Mucosa of descending colon (tissue), 3 donors: ENCODE results near the gene ARL14EPL. TPM values are rescaled to one million over a fixed set of nuclear protein-coding genes. Genes with fewer than 3 reads are reported as not detected.

Experiments
- ATAC-seq: fragments of 200-7000 bp; cut with Tn5 transposase; one replicate; pipeline ENCODE4 v1.9.1; 2020; ENCODE audit warnings: mild to moderate bottlenecking, moderate library complexity
- DNase-seq, 3 donors: peaks; one replicate each; pipeline ENCODE4 v3.0.0-alpha.2; 2020
- H3K36me3 ChIP-seq: fragments of 200-600 bp; one replicate; pipeline ENCODE4 v1.8.0; 2021; ENCODE audit warnings: low read depth, mild to moderate bottlenecking
- H3K4me1 ChIP-seq: fragments of 200-600 bp; one replicate; pipeline ENCODE4 v1.8.0; 2021; ENCODE audit warnings: low read depth, mild to moderate bottlenecking
- H3K4me3 ChIP-seq: fragments of 200-600 bp; one replicate; pipeline ENCODE4 v1.8.0; 2021; ENCODE audit warnings: mild to moderate bottlenecking
- H3K9me3 ChIP-seq: fragments of 200-600 bp; one replicate; pipeline ENCODE4 v1.8.0; 2021; ENCODE audit warnings: mild to moderate bottlenecking
- CTCF ChIP-seq: fragments of 200-600 bp; IDR thresholded peaks from one replicate; pipeline ENCODE4 v1.8.0; 2022; ENCODE audit warnings: antibody characterized with exemption, mild to moderate bottlenecking
- intact Hi-C, 2 donors: fragments of 100-400 bp; cut with DNase I in 1 of 2; cut with micrococcal nuclease in 1 of 2; formaldehyde crosslinking; loops; one replicate each; pipeline versions ENCODE4 v1.11.0 to v1.11.1; 2022; cut with DNase I, micrococcal nuclease
- long read RNA-seq, 2 donors: library from polyadenylated mRNA; unstranded; transcript quantifications; one replicate each; pipeline ENCODE4 v2.0.0, GENCODE V29; 2019 to 2021
- total RNA-seq, 3 donors: library from RNA; stranded (reverse); fragmentation: NEBNext Ultra II Directional in 2 of 3; extraction: Animal tissue kit (Norgen Biotek cat#: 25700) in 2 of 3; gene quantifications; one replicate each; pipeline versions ENCODE4 v1.2.1 to v1.2.4, GENCODE V29; 2021 to 2023
- donor health status: DM: no; HTN: no; CAD: no; lungs with moderate emphysema.
- donor health status: DM: no; HTN: no; CAD: no.
- donor health status: DM: no; HTN: yes; CAD: no.

Gene ARL14EPL
- total RNA-seq: not detected
- long read RNA-seq, donor 1: 0 reads
- long read RNA-seq, donor 2, partial matches to known transcripts: 0 of 1 reads
- long read RNA-seq, donor 2, other reads (novel, unspliced or antisense): 1 of 1 reads

DNA sequence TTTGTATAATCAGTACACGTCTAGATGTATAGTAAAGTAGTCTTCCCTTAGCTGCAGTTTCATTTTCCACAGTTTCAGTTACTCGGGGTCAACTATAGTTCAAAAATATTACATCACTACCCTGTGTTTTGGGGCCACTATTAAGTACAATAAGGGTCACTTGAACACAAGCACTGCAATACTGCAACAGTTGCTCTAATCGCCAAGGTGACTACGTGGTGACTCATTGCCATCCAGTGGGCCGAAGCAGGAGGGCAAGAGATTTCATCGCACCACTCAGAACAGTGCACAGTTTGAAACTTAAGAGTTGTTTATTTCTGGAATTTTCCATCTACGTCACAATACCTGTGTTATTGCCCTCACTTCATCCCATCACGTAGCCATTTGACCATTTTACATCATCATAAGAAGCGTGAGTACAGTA lies at the start of gene ARL14EPL:
Gene ARL14EPL (plus strand): TSS at position 379 of the 424 bp plus-strand sequence. CDS start 18,994 bp downstream, outside the sequence.
- Histone ChIP-seq H3K4me3 (no peak within 1 kb of the TSS), H3K36me3 (no peaks in the 10 kb centered on the region), H3K4me1 (no peaks in the 10 kb centered on the region), H3K9me3 (no peaks in the 10 kb centered on the region)
- no peak for ATAC-seq
- no peak for DNase-seq
- intact Hi-C loops: no loop called here
- TF ChIP-seq CTCF: no peak

DNA sequence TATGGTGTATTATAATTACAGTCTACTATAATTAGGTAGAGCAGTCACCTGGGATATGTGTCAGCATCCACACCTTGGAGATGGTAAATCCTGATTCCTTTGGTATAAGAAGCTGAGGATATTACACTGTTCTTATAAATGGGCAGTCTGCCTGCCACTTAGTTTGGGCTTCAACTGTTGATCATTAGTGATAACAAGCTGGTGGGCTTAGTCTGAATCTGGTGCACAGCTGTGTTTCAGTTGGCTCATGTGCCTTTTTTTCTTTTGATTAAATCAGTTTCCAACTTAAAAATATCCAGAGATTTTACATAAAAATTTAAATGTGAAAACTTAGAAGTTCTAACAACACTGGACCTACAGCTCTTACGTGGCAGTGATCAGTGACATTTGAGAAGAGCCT lies 48.8 kb upstream of the ARL14EPL start:
- no peaks in the 10 kb centered on the region for H3K36me3 ChIP-seq
- DNase-seq (no peak), ATAC-seq (no peak)
- H3K9me3 ChIP-seq: no peaks in the 10 kb centered on the region
- TF ChIP-seq CTCF: no peak
- intact Hi-C loops: no loop called here
- no peak overlapping the region for H3K4me3 ChIP-seq
- H3K4me1 ChIP-seq: no peaks in the 10 kb centered on the region

- no peak overlapping the region for H3K4me3 ChIP-seq
- H3K36me3 ChIP-seq: no peaks in the 10 kb centered on the region
- ATAC-seq (no peak), DNase-seq (no peak)
- H3K4me1 ChIP-seq: no peaks in the 10 kb centered on the region
- TF ChIP-seq CTCF: no peak
- intact Hi-C loops: no loop called here
- no peaks in the 10 kb centered on the region for H3K9me3 ChIP-seq
Observed at GRCh38 chr5:115985802-115986757, 46.2 kb upstream of the ARL14EPL start.

GRCh38 chr5:115988002-115988401 lies 44.3 kb upstream of the ARL14EPL start:
- Histone ChIP-seq H3K4me1 (no peaks in the 10 kb centered on the region), H3K4me3 (no peak overlapping the region), H3K36me3 (no peaks in the 10 kb centered on the region), H3K9me3 (no peaks in the 10 kb centered on the region)
- TF ChIP-seq CTCF: no peak
- intact Hi-C loops: no loop called here
- ATAC-seq (no peak), DNase-seq (no peak)

DNA sequence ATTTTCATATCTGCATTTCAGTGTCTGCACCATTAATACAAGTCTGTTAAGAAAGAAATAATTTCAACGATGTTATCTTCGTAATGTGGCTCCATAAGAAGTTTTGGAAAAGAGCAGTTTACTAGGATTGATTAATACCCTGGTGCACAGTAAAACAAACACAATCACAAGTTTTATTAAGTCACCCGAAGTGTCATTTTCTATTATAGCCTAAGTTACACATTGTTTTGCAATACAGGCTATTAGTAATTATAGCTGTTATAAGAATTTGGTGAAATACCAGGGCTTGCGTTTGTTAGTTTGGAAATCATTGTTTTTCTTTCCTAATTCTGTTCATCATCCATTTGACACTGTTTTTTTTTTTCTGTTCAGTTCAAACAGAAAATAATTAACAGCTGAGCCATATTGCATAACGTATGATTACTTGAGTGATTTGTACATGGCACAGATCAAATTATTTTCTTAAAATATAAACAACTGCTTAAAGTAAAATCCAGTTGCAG lies 39.4 kb upstream of the ARL14EPL start:
- ATAC-seq: no peak
- intact Hi-C loops: no loop called here

More for the DNA sequence above, 39.4 kb upstream of the ARL14EPL start:
- H3K4me1 ChIP-seq: no peaks in the 10 kb centered on the region
- no peaks in the 10 kb centered on the region for H3K9me3 ChIP-seq
- H3K4me3 ChIP-seq: no peak overlapping the region
- DNase-seq: no peak
- no peaks in the 10 kb centered on the region for H3K36me3 ChIP-seq
- no peak for TF ChIP-seq CTCF
